ENCODE data around the gene WHAMM.
"Not testable (repeated sequence)": the region's sequence is repeated elsewhere in the genome, so short reads cannot be mapped to it uniquely, and the experiment has no call there.

The WHAMM gene

DNA sequence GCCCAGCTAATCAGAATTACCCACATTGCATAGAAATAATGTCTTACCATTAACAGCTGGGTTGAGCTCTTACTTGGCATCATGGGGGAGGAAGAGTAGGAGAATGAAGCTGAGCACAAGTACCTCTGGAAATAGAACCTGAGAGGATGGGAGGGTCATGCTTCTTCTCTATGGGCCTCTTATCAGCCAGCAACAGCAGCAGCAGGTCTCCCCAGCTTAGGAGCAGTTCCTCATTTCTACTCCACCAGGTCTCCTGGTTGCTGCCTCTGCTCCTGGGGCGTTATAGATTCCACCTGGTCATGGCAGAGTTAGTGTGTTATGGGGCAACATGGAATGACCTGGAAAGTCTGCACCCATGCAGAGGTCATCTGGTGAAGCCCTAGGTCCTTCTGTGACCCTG is 6.9 kb upstream of the WHAMM start:
- DNase-seq (ENCODE audit: low read depth), result no peak

DNA sequence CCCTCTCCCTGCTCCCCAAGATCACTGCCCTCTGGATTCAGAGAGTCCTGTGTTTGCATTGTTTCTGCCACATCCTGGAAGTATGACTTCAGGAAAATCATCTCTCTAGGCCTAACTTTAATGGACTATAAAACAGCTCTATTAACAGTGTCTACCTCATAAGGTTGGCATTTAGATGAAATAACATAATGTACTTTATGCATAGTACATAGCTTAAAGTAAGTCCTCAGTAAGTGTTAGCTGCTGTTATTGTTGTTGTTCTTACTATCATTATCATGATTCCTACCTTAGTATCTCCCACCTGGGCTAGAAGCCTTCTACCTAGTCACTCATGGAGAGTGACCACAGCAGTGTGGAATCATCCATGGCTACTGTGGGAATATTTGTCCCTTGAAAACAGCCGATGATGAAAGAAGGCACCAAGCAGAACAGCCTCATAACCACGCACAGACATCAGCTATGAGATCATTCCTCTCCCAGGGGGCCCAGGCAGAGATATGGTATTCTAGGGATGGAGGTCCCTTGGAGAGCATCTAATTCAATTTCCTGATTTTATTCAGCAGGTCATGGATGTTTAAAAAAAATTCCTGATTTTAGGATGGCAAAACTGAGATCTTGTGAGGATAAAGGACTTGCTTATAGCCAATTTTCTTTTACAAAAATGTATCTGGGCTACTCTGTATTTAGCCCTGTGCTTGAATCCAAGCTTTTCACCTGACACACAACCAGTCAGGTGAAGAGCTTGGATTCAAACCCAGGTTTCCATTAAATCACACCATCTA is 5.4 kb upstream of the WHAMM start:
- DNase-seq (ENCODE audit: low read depth), result no peak

DNA sequence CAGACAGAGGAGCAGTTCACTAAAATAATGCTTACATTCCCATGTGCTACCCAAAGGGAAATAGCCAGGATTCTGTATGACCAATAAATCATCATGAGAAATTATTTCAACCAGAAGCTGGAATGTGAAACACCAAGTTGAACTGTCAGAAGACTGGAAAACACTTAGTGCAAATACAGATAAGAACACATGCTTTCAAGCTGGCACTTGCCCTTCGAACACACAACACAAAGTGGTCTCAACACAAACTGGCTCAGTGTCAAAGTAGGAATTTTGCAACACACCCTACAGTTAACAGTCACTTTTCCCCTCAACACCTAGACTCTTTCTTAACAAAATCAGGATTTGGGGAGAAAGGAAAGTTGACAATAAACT is 4.9 kb upstream of the WHAMM start:
- no peak for DNase-seq (ENCODE audit: low read depth)

DNA sequence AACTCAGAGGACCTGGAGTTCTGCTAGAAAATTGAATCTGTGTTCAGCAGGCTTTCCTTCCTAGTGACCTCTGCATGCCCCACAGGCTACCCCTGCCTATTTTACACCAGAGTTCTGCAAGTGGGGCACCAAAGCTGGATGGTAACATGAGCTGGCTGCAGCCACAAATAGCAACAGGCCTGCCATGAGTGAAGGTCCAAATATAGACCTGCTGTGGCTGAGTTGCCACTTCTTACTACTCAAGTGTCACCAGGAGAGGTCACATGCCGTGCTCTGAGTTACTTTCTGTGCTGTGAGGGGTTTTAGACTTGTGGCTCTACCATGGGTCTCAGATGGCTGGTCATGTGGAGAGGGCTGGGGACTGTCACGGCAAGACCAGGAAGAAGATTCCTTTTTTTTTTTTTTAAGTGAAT is 3.4 kb upstream of the WHAMM start, which contains the start of gene FSD2:
Gene FSD2, minus strand, starts transcription at position 76 of the 413 bp plus-strand sequence. CDS start 18,679 bp downstream, outside the sequence.
- DNase-seq (ENCODE audit: low read depth), result no peak

DNA sequence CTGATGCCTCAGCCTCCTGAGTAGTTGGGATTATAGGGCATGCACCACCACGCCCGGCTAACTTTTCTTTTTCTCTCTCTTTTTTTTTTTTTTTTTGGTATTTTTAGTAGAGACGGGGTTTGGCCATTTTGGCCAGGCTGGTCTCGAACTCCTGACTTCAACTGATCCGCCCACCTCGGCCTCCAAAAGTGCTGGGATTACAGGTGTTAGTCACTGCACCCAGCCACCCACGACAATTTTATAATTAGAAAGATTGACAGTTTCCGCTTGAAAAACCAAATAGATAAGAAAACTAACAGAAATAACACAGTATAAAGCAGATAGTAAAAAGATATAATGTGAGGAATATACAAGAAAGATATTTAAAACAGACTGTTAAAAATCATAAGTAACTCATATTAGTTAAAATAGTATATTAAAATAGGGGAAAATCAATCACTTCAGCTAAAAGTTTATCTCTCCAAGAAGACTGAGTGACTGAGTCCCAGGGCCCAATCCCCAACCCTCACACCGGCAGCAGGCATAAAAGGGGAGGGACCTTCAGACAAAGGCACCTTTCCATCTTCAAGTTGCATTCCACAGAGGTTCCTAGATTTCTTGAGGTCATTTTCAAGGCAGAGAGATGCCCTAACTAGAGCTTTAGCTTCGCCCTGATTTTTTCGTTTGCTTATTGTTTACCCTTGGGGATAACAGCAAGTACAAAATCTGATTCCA is 1.4 kb upstream of the WHAMM start:
- DNase-seq (ENCODE audit: low read depth), result no peak

DNA sequence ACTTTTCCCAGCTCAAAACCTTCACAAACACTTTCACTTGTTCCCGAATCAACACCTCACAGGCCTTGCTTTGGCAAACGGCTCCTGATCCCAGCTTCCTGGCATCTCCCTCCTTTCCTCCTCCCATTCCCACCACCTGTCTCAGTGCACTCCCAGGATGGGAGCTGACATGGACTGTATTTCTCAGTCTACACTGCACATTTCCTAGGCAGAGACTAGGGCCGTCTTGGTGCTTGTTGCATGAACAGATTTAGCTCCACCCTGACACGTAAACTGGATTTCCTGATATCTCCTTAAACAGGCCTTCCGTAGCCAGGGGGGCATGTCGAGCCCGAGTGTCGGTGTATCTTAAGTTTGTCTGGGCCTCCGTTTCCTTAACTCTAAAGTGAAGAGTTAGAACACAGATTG is 790 bp upstream of the WHAMM start:
- DNase-seq (ENCODE audit: low read depth), result no peak

DNA sequence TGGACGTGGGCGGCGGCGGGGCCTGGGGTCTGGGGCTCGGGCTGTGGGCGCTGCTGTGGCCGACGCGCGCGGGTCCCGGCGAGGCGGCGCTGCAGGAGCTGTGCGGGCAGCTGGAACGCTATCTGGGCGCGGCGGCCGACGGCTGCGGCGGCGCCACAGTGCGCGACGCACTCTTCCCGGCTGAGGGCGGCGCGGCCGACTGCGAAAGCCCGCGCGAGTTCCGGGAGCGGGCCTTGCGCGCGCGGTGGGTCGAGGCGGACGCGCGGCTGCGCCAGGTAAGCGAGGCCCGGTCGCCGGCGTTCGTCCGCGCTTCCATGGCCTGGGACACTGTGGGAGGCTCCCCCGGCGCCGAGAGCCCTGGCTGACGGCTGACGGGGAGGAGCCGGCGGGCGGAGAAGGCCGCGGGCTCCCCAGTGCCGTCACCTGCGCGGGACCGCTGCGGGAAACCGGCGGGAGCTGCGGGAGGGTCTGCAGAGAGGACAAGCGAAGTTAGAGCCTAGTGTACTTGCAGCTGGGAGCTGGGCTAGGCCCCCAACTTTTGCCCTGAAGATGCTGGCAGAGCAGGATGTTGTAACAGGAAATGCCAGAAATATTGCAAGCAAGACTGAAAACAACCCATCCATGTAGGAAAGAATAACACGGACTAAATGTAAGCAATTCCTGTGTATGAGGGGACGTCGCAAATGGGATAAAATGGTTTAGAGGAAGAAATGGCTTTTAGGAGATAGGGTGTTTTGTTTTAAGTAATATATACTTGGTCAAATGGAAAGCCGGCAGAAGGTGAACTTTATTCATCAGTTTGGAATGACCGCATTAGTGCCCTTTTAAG is 847 bp downstream of the WHAMM start:
- DNase-seq (ENCODE audit: low read depth), result no peak

DNA sequence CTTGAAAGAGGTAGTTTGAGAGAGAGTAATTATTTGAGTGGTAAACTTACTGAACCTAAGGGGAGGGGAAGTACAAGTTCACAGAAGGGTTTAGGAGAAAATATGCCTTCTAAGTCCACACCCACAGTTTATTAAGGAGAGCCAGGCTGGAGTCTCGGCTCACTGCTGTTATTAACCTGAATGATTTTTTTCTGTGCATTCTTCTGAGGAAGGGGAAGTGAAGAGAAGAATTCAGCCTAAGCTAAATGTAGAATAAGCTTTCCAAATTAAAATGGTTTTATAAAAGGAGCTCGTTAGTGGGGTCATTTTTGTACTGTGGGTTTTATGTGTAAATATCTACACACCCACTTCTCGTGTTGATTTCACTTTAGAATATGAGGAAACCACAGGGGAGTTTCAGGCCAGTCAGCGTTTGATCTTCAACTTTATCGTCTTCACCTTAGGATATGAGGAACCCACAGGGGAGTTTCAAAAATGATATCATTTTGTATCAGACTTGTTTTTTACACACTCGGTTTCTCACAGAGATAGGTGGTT is 1.5 kb downstream of the WHAMM start:
- no peak for DNase-seq (ENCODE audit: low read depth)

DNA sequence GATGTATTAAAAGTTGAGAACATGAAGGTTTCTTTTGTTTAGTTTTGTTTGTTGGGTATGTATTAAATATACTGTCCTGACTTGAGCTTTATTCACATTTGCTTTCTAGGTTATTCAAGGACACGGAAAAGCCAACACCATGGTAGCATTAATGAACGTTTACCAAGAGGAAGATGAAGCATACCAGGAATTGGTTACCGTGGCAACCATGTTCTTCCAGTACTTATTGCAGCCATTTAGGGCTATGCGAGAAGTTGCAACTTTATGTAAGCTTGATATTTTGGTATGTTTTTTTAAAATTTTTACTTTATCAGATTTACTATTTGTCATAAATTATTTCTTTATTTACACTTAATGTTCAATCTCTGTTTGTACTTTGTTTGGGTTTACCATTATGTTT is 3.6 kb downstream of the WHAMM start:
- DNase-seq (ENCODE audit: low read depth), result no peak

DNA sequence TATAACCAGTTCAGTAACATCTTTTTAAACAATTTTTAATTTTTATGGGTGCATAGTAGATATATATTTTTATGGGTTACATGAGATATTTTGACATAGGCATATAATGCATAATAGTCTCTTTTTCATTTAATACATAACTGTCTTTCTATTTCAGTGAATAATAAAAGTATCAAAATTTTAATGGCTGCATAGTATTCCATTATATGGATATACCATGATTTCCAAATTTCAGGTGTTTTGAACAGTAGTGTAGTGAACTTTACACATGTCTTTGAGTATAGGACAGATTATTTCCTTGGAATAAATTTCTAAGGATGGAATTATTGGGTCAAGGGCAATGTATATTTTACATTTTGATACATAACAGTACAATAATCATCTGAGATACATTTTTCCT is 10.7 kb downstream of the WHAMM start:
- no peak for DNase-seq (ENCODE audit: low read depth)

DNA sequence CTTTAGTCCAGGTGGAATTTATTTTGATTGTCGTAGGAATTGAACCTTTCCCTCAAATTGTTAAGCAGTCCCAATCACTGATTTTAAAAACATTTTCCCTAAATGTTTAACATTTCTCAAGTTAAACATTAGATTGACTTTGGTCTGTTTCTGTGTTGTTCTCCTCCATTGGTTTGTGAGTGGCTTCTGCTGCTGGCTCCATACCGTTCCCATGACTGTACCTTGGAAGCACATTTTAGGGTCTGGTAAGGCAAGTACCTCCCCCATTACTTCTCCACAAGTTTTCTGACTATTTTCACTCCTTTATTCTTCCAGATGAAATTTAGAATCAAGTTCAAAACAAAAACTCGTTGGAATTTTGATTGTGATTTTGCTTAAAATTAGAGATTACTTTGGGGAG is 12.0 kb downstream of the WHAMM start:
- not testable (repeated sequence) for DNase-seq (ENCODE audit: low read depth)

DNA sequence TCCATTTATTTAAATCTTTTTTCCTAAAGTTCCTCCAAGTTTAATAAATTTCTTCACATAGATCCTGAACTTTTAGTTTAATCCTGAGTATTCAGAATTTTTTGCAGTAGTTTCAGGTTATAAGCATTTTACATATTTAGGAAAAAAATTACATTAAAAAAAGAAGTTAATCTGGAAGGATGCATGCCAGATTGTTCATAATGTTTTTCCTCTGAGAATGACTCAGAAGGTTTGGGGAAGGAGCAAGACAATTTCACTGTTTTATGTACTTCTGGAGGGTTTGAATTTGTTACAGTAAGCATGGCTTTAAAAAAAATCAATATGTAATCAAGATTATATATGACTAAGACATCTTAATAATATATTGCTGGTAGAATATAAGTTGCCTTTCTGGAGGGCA is 12.4 kb downstream of the WHAMM start:
- not testable (repeated sequence) for DNase-seq (ENCODE audit: low read depth)

DNA sequence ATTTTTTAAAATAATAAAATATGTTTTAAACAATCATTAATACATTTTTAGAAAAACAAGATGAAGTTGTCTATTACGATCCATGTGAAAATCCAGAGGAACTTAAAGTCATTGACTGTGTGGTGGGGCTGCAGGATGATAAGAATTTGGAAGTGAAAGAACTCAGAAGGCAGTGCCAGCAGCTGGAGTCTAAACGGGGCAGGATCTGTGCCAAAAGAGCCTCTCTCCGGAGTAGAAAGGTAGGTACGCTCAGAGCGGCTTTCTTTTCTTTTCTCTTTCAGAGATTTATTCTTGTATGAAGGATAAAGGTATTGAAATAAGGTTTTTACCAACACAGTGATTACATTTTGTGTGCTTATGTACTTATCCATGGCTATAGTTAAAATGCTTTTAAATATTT is 13.6 kb downstream of the WHAMM start:
- no peak for DNase-seq (ENCODE audit: low read depth)

DNA sequence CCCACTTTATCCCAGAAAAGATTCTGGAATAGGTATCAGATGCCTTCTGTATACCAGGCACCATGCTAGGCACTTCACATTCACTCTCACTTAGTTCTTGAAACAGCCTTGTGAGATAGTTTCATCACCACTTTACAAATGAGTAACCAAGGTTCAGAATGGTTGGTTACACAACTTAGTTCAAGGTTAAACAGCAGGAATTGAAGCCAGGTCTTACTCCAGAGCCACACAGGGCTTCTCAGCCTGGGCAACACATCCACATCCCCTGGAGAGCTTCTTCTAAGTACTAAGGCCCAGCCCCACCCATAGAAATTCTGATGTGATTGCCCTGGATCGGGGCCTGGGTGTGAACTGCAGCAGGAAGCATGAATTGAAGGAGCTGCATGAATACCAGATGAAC is 18.6 kb downstream of the WHAMM start:
- no peak for DNase-seq (ENCODE audit: low read depth)

DNA sequence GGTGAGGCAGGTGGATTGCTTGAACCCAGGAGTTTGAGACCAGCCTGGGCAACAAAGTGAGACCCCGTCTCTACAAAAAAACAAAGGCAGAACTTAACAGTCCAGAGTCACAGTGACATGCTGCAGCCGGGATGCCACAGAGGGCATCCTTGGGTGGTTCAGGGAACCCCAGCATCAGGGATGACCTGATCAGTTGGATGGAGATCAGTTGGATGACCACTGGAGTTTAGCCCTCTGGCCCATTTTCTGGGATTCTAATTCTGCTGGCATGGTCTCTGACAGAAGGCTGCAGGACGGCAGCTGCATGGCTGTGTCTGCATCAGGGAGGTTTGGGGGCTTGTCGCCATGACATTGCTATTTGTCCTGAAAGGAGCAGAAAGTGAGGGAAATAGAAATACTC is 19.8 kb downstream of the WHAMM start:
- DNase-seq (ENCODE audit: low read depth), result no peak

DNA sequence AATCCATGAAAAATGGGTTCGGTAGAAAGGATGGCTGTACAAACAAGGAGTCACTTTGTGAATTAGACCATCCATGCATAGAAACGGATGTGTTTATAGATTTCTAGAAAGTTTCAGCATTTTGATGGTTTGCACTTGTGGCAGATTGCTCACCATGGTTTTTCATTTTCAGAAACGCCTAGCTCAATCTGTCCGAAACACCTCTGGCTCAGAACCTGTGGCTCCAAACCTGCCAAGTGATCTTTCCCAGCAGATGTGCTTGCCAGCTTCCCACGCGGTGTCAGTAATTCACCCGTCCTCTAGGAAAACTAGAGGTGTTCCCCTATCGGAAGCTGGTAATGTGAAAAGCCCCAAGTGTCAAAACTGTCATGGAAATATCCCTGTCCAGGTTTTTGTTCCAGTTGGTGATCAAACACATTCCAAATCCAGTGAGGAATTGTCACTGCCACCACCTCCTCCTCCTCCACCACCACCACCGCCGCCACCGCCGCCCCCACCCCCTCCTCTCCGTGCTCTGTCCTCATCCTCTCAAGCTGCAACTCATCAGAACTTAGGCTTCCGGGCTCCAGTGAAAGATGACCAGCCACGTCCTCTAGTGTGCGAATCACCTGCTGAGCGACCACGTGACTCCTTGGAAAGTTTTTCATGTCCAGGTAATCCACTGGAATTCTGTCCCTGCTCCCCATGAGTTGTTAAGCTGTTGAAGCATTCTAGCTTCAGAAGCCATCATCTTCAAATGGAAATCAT is 21.2 kb downstream of the WHAMM start:
- no peak for DNase-seq (ENCODE audit: low read depth)

DNA sequence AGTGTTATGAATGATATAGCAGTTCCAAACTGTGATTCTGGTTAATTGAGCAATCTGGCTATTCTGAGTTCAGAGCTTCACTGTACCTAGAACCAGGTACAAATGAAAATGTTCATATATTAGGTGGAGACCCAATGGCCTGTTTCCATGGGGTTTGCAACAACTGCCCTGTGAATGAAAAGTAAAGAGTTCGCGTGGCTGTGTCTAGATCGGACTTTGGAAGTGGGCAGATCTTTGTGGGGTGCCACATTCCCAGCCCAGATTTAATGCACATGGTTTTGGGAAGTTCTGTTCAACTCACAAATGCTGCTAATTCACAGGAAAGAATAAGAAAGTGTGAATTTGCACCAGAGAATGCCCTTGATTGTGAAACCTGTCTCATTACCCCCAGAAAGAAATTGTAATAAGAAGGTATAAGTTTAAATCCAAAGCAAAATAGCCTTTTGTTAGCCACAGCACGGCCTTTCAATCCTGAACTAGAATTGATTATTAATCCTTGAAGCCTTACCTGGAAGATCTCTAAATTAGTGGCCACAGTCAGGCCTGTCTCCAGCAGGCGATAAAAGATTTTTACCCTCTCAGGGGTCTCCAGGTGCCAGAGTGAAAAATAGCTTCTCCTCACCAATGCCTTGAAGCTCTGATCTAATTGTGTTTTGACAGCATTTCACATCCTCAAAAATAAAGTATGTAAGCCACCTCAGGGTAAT is 22.6 kb downstream of the WHAMM start:
- DNase-seq (ENCODE audit: low read depth), result no peak

DNA sequence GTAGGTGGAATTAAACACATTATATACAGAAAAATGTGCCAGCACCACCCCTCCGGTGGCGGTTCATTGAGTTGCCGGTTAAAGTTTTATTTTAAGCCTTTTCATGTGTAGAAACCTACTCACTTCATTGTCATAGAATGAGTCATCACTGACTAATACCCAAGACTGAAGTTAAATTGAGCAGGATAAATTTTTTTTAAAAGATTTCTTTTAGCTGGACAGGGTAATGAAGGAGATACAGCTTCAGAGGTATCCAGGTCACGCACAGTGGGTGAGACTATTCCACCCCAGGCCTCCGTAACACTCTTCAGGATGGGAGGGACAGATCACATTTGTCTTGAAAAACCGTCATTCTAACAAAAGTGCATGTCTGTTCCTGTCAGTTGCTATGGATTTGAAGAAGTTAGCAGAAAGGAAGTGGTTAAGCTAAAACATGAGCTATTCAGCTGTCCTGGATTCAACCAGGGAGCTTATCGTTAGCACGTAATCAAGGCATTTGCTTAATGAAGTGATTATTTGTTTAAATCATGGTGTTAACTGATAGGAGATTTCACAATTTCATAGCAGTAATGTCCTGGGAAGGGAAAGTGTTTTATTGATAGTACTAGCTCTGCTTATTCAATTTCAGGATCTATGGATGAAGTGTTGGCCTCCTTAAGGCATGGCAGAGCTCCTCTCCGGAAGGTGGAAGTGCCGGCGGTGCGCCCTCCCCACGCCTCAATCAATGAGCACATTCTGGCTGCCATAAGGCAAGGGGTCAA is 23.4 kb downstream of the WHAMM start:
- no peak for DNase-seq (ENCODE audit: low read depth)

DNA sequence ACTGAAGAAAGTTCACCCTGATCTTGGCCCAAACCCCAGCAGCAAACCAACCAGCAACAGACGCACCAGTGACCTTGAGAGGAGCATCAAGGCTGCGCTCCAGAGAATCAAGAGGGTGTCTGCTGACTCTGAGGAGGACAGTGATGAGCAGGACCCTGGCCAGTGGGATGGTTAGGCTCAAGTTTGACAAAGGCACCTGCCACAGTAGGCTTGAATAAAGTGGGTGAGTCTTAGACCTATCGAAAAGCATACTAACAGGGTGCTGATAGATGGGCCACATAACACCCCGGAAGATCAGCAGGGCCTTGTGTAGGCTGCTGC is 23.9 kb downstream of the WHAMM start:
- no peak for DNase-seq (ENCODE audit: low read depth)

DNA sequence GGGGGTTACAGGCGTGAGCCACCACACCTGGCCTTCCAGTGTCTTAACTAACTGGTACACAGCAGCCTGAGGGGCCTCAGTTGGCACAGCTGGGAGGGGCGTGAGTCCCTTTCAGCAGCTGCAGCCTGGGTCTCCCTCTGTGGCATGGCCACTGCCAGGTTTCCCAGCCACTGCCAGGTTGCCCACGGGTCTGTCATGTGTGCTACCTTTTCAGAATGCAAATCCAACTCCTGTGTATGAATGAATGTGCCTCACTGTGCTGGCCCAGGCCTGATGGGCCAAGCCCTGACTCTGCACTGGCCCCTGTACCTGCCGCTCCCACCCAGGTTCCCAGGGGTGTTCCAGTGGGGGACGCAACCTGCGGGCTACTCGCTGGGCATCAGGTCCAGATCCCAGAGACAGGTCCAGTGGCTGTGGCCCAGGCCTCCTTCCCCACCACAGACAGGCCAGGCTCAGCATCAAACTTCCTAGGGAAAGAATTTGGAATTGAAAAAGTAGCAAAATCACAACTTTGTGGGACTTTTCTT is 26.0 kb downstream of the WHAMM start:
- no peak for DNase-seq (ENCODE audit: low read depth)
